ENCODE results near the gene SLC7A7.

Gene SLC7A7

GRCh38 chr14:22822016-22822570 lies 6.9 kb upstream of the SLC7A7 start:
- no peaks in the 10 kb centered on the region for H3K9me3 ChIP-seq (ENCODE audit: control insufficient read depth, insufficient read depth, low read depth, low read length)
- no peak overlapping the region for H3K4me3 ChIP-seq (ENCODE audit: low read depth, low read length)
- TF ChIP-seq ZNF202 (tag by site-specific recombination; IDR thresholded peaks at IDR 0.05; ENCODE audit: borderline replicate concordance): no peak
- no peak for TF ChIP-seq ZBTB6 (tag by site-specific recombination; IDR thresholded peaks at IDR 0.05)
- TF ChIP-seq ZNF585B (tag by site-specific recombination; IDR thresholded peaks at IDR 0.05): no peak
- TF ChIP-seq ZNF26 (tag by site-specific recombination; IDR thresholded peaks at IDR 0.05): no peak
- no peak for TF ChIP-seq SCRT2 (tag by site-specific recombination; IDR thresholded peaks at IDR 0.05)
- no peak for TF ChIP-seq ZNF311 (tag by site-specific recombination; IDR thresholded peaks at IDR 0.05; ENCODE audit: borderline replicate concordance)
- TF ChIP-seq KLF9 (tag by site-specific recombination; IDR thresholded peaks at IDR 0.05; ENCODE audit: low read depth): no peak
- POLR2A ChIA-PET: interaction anchor here (0.6 to 1.9 kb wide), 4 partner anchors 13 to 55 kb away, joined by 3 to 6 read pairs (median 5); partner anchors contain the start of gene OXA1L
- H3K36me3 ChIP-seq (ENCODE audit: control insufficient read depth in 2 of 2, insufficient read depth in 1 of 2, low read length in 2 of 2): no peaks in the 10 kb centered on the region
- peaks cover 2% of the 10 kb centered on the region; the same call in 1 of the 2 replicates for H3K4me1 ChIP-seq (ENCODE audit: control insufficient read depth, insufficient read depth, low read length)
- CTCF ChIA-PET: interaction anchor here (0.6 to 4.7 kb wide), 25 partner anchors 9 to 266 kb away, joined by 3 to 115 read pairs (median 4); partner anchors contain the start of gene CDH24
- no peak overlapping the region for H3K27ac ChIP-seq (ENCODE audit: extremely low read depth, low read depth, low read length)

- POLR2A ChIA-PET: interaction anchor here (0.6 kb wide), 1 partner anchor 13 kb away, joined by 3 read pairs; no protein-coding TSS in a partner anchor
- TF ChIP-seq ZNF510 (tag by site-specific recombination; IDR thresholded peaks at IDR 0.05; ENCODE audit: insufficient replicate concordance) (no peak), ZIC2 (tag by site-specific recombination; IDR thresholded peaks at IDR 0.05) (peak; percentile 97), ZNF292 (tag by site-specific recombination; IDR thresholded peaks at IDR 0.05; ENCODE audit: borderline replicate concordance, low read depth) (no peak), ZNF148 (tag by site-specific recombination; IDR thresholded peaks at IDR 0.05; ENCODE audit: borderline replicate concordance) (no peak), GLIS1 (tag by site-specific recombination; IDR thresholded peaks at IDR 0.05) (0 out of 2 replicates have a peak, but pooled peaks have one; percentile 16), PRDM10 (tag by site-specific recombination; IDR thresholded peaks at IDR 0.05) (peak; percentile 69), ATF2 (tag by site-specific recombination; IDR thresholded peaks at IDR 0.05; ENCODE audit: low read depth) (no peak), ZNF600 (tag by site-specific recombination; IDR thresholded peaks at IDR 0.05) (0 out of 2 replicates have a peak, but pooled peaks have one; percentile 40), ZSCAN18 (tag by site-specific recombination; IDR thresholded peaks at IDR 0.05) (no peak)
Observed at GRCh38 chr14:22821193-22822015, 6.2 kb upstream of the SLC7A7 start.

More at GRCh38 chr14:22821193-22822015, 6.2 kb upstream of the SLC7A7 start:
- Histone ChIP-seq H3K27ac (ENCODE audit: extremely low read depth, low read depth, low read length) (no peak overlapping the region), H3K4me3 (ENCODE audit: low read depth, low read length) (no peak overlapping the region), H3K9me3 (ENCODE audit: control insufficient read depth, insufficient read depth, low read depth, low read length) (no peaks in the 10 kb centered on the region), H3K4me1 (ENCODE audit: control insufficient read depth, insufficient read depth, low read length) (peaks cover 2% of the 10 kb centered on the region; the same call in 1 of the 2 replicates), H3K36me3 (ENCODE audit: control insufficient read depth in 2 of 2, insufficient read depth in 1 of 2, low read length in 2 of 2) (no peaks in the 10 kb centered on the region)
- CTCF ChIA-PET: interaction anchor here (0.9 to 4.7 kb wide), 6 partner anchors 13 to 251 kb away, joined by 3 to 115 read pairs (median 6); no protein-coding TSS in a partner anchor
